GM12878 (cell line): Measurements from ENCODE around the gene ALDH1L2. TPM values are rescaled to one million over a fixed set of nuclear protein-coding genes. Genes with fewer than 3 reads are reported as not detected.

Experiments used
- ATAC-seq: fragments of 200-7000 bp; cut with Tn5 transposase; 3 replicates; pipeline ENCODE4 v1.9.1; 2020; ENCODE audit warnings: mild to moderate bottlenecking, moderate library complexity
- BruUV-seq: library from RNA; stranded (reverse); fragments of 400-500 nt; replicated peaks from 2 replicates; lab custom pipeline; 2021; lab: Mats Ljungman, UMichigan
- CTCF ChIA-PET: fragments of 300-600 bp; sonication (Branson Sonifier 250); formaldehyde crosslinking; extraction: SDS; loops from one replicate; lab custom pipeline; 2021; ENCODE audit warnings: inconsistent platforms; lab: Yijun Ruan, JAX
- POLR2A ChIA-PET: fragments of 350-600 bp; formaldehyde crosslinking; extraction: SDS; loops from one replicate; lab custom pipeline; 2021; ENCODE audit warnings: inconsistent platforms; lab: Charles Lee
- RAD21 ChIA-PET: fragments of 300-600 bp; sonication (Branson Sonifier 250); formaldehyde crosslinking; loops from one replicate; lab custom pipeline; 2023; ENCODE audit warnings: antibody characterized with exemption; ENCODE audit not compliant: unreplicated experiment; lab: Charles Lee
- SMC1A ChIA-PET: fragments of 300-600 bp; sonication (Branson Sonifier 250); formaldehyde crosslinking; loops from one replicate; lab custom pipeline; 2023; ENCODE audit not compliant: unreplicated experiment, uncharacterized antibody; lab: Charles Lee
- DNase-seq: peaks from one replicate; pipeline ENCODE4 v3.0.0-alpha.2; 2011; ENCODE audit warnings: low read depth, low spot score
- FAIRE-seq: peaks from 3 replicates; lab custom pipeline; 2011; peaks lifted over from hg19 to GRCh38; lab: Jason Lieb, UNC
- H2AFZ ChIP-seq: 2 replicates; pipeline ENCODE4 v1.6.0; 2011; ENCODE audit warnings: low read depth, low read length, control low read depth; ENCODE audit not compliant: control insufficient read depth
- H3K27ac ChIP-seq: 2 replicates; pipeline ENCODE4 v1.5.1; 2011; ENCODE audit warnings: control low read depth; ENCODE audit not compliant: control insufficient read depth, insufficient read depth
- H3K27me3 ChIP-seq, 2 experiments: replicated peaks in 1 of 2; 2 replicates each; pipeline versions ENCODE4 v1.6.0 to v1.6.1; 2011; ENCODE audit warnings: low read length in 1 of 2; ENCODE audit not compliant: control insufficient read depth in 2 of 2, insufficient read depth in 2 of 2
- H3K36me3 ChIP-seq, 2 experiments: 2 replicates each; pipeline ENCODE4 v1.5.1; 2011; ENCODE audit warnings: low read length in 1 of 2; ENCODE audit not compliant: control insufficient read depth in 2 of 2, insufficient read depth in 2 of 2
- H3K4me1 ChIP-seq: 2 replicates; pipeline ENCODE4 v1.6.1; 2011; ENCODE audit warnings: mild to moderate bottlenecking, low read length, moderate library complexity, mixed read lengths; ENCODE audit not compliant: control insufficient read depth, insufficient read depth
- H3K4me2 ChIP-seq: 2 replicates; pipeline ENCODE4 v1.6.0; 2011; ENCODE audit warnings: control low read depth; ENCODE audit not compliant: control insufficient read depth, insufficient read depth
- H3K4me3 ChIP-seq: fragments of 200-600 bp; sonication (generic); 2 replicates; pipeline ENCODE4 v1.5.1; 2016
- H3K79me2 ChIP-seq: 2 replicates; pipeline ENCODE4 v1.6.0; 2011; ENCODE audit warnings: low read length; ENCODE audit not compliant: control insufficient read depth, insufficient read depth
- H3K9ac ChIP-seq: 2 replicates; pipeline ENCODE4 v1.8.0; 2011; ENCODE audit warnings: low read length, control low read depth, mixed read lengths; ENCODE audit not compliant: control insufficient read depth, insufficient read depth
- H3K9me3 ChIP-seq: replicated peaks from 3 replicates; pipeline ENCODE4 v1.5.1; 2011; ENCODE audit warnings: mild to moderate bottlenecking, low read length; ENCODE audit not compliant: control insufficient read depth, insufficient read depth
- H4K20me1 ChIP-seq: 2 replicates; pipeline ENCODE4 v1.6.0; 2011; ENCODE audit not compliant: control insufficient read depth, insufficient read depth
- ATF7 ChIP-seq: fragments of 450-650 bp; IDR thresholded peaks from 2 replicates; pipeline ENCODE4 v1.6.1; 2016; ENCODE audit warnings: low read depth, mild to moderate bottlenecking
- CBFB ChIP-seq: IDR thresholded peaks from 2 replicates; pipeline ENCODE4 v1.6.1; 2016; ENCODE audit warnings: antibody characterized with exemption, low read depth
- EP300 ChIP-seq, 2 experiments: fragments of 150-350 bp in 1 of 2; IDR thresholded peaks; 2 replicates each; pipeline ENCODE4 v1.6.1; 2011 to 2012; ENCODE audit warnings: low read depth in 2 of 2, low read length in 2 of 2, borderline replicate concordance in 1 of 2, improper control_type of control experiment in 1 of 2, inconsistent platforms in 1 of 2; ENCODE audit not compliant: control insufficient read depth in 1 of 2
- ETV6 ChIP-seq, 2 experiments: fragments of 450-650 bp in 1 of 2; IDR thresholded peaks in 1 of 2; conservative IDR thresholded peaks in 1 of 2; 2 replicates each; pipeline ENCODE4 v1.6.1; 2014; ENCODE audit warnings: antibody characterized with exemption in 1 of 2, borderline replicate concordance in 1 of 2, low read depth in 1 of 2, mild to moderate bottlenecking in 1 of 2, moderate library complexity in 1 of 2
- FOXM1 ChIP-seq: IDR thresholded peaks from 2 replicates; pipeline ENCODE4 v1.6.1; 2012; ENCODE audit warnings: low read depth, mild to moderate bottlenecking, inconsistent platforms, low read length, moderate library complexity
- IKZF1 ChIP-seq: fragments of 450-650 bp; conservative IDR thresholded peaks from 2 replicates; pipeline ENCODE4 v1.6.1; 2017; ENCODE audit warnings: antibody characterized with exemption, mild to moderate bottlenecking
- JUNB ChIP-seq: IDR thresholded peaks from 2 replicates; pipeline ENCODE4 v1.6.1; 2016; ENCODE audit warnings: antibody characterized with exemption, mild to moderate bottlenecking
- MTA2 ChIP-seq: fragments of 450-650 bp; IDR thresholded peaks from 2 replicates; pipeline ENCODE4 v1.6.1; 2016; ENCODE audit warnings: low read depth, mild to moderate bottlenecking, moderate library complexity
- MYC ChIP-seq: IDR thresholded peaks from 2 replicates; pipeline ENCODE4 v1.6.1; 2011; ENCODE audit warnings: mild to moderate bottlenecking, low read length, moderate library complexity, inconsistent platforms; ENCODE audit not compliant: insufficient read depth, insufficient replicate concordance, insufficient read length, severe bottlenecking
- NFIC ChIP-seq: IDR thresholded peaks from 2 replicates; pipeline ENCODE4 v1.6.1; 2012; ENCODE audit warnings: low read depth, mild to moderate bottlenecking, inconsistent platforms, low read length, moderate library complexity
- PML ChIP-seq: IDR thresholded peaks from 2 replicates; pipeline ENCODE4 v1.6.1; 2012; ENCODE audit warnings: low read length, inconsistent platforms
- POLR2AphosphoS5 ChIP-seq: IDR thresholded peaks from 2 replicates; pipeline ENCODE4 v1.6.1; 2011; ENCODE audit warnings: mild to moderate bottlenecking, low read length, inconsistent platforms
- TAF1 ChIP-seq: IDR thresholded peaks from 2 replicates; pipeline ENCODE4 v1.6.1; 2011; ENCODE audit warnings: mild to moderate bottlenecking, low read depth, low read length, borderline replicate concordance
- TBL1XR1 ChIP-seq: IDR thresholded peaks from 2 replicates; pipeline ENCODE4 v1.6.1; 2012; ENCODE audit warnings: low read depth, low read length, improper control_type of control experiment
- YY1 ChIP-seq: IDR thresholded peaks from 2 replicates; pipeline ENCODE4 v1.6.1; 2011; ENCODE audit warnings: low read depth, mild to moderate bottlenecking, low read length
- ZZZ3 ChIP-seq: IDR thresholded peaks from 2 replicates; pipeline ENCODE4 v1.6.1; 2011; ENCODE audit warnings: low read depth; ENCODE audit not compliant: control insufficient read depth, insufficient read length
- WGBS: methylation state at CpG from one replicate; pipeline ENCODE4 v1.1.6; 2016; ENCODE audit warnings: low lambda C conversion rate; ENCODE audit not compliant: insufficient replicate concordance, insufficient coverage; ENCODE audit errors: missing lambda C conversion rate; 5-methylcytosine and 5-hydroxymethylcytosine counted together
- in situ Hi-C: fragments of 300-500 bp; cut with MboI; formaldehyde crosslinking; loops from 9 replicates; pipeline ENCODE4 v1.14.3; 2018; ENCODE audit warnings: mixed read lengths
- intact Hi-C: fragments of 100-400 bp; cut with micrococcal nuclease; formaldehyde crosslinking; loops from one replicate; pipeline ENCODE4 v1.14.2; 2022; ENCODE audit not compliant: unreplicated experiment
- polyA plus RNA-seq, 11 experiments: library from polyadenylated mRNA; depleted of rRNA in 4 of 11; unstranded in 6 of 11; stranded (reverse) in 5 of 11; fragments of >200 nt; fragmentation: Nextera tagmentation in 4 of 11; fragmentation: Illumina TruSeq in 1 of 11; extraction: Ambion mirVana in 4 of 11; extraction: Trizol in 1 of 11; gene quantifications; 1 replicate in 1 of 11; 2 replicates in 10 of 11; pipeline versions ENCODE4 v1.2.1 to v1.2.3, GENCODE V29; 2011 to 2016; ENCODE audit warnings: inconsistent platforms in 2 of 11, missing spikeins in 2 of 11, low read depth in 1 of 11
- total RNA-seq, 4 experiments: library from RNA; depleted of rRNA in 3 of 4; stranded (reverse); fragments of >200 nt in 3 of 4; fragmentation: Illumina TruSeq in 1 of 4; extraction: Trizol in 1 of 4; gene quantifications; 2 replicates each; pipeline versions ENCODE4 v1.2.1 to v1.2.3, GENCODE V29; 2013 to 2021
- TF ChIP-seq, protein P1 (sequence below): fragments of 450-650 bp; IDR thresholded peaks from 2 replicates; pipeline ENCODE4 v1.6.1; 2017; ENCODE audit warnings: mild to moderate bottlenecking, low read depth, inconsistent platforms; ENCODE audit not compliant: poor library complexity, severe bottlenecking
- TF ChIP-seq, protein P2 (sequence below): fragments of 450-650 bp; IDR thresholded peaks from 2 replicates; pipeline ENCODE4 v1.6.1; 2016; ENCODE audit warnings: mild to moderate bottlenecking
- TF ChIP-seq, protein P3 (sequence below): IDR thresholded peaks from 2 replicates; pipeline ENCODE4 v1.6.1; 2011; ENCODE audit warnings: low read depth, mild to moderate bottlenecking, low read length, moderate library complexity, borderline replicate concordance; ENCODE audit errors: extremely low read depth

Gene ALDH1L2
- total and polyA plus RNA-seq, 10 of the 15 experiments (the other 5 are each of a cell fraction or from before 2014, with no cell fraction given), result 0.15 to 13.7 (median 8.5) TPM

DNA sequence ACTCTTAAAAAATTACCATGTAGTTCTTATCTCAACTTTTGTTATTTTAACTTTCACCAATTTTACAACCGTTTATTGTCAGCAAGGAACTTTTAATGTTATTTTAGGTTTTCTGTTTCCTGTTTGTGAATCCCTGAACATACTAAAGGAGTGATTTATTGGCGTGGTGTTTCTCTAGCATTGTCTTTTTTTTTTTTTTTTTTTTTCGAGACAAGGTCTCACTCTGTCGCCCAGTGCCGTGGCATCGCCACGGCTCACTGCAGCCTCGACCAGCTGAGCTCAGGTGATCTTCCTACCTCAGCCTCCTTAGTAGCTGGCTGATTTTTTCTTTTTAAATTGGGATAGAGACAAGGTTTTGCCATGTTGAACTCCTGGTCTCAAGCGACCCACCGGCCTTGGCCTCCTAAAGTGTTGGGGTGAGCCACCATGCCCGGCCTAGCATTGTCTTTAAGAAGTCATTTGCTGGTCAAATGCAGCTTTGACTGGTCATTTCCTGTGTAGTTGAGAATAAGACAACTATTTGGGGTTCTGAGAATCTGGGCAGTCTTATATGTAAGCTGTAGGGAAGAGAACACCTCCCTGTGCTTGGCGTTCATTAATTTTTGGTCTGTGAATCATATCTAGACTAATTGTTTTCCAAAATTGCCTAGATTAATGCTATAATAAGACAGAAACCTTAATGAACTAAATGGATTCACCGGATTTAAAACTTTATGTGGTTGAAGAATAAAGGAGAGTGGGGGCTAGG is 25.4 kb upstream of the ALDH1L2 start:
- ChIA-PET SMC1A (interaction anchor here (0.7 to 1.3 kb wide), 5 partner anchors 10 to 1045 kb away, joined by 3 to 5 read pairs (median 3); partner anchors contain the start of gene HCFC2), CTCF (no interaction called here), POLR2A (interaction anchor here (0.6 to 0.7 kb wide), 3 partner anchors 10 to 972 kb away, joined by 3 to 10 read pairs (median 3); no protein-coding TSS in a partner anchor), RAD21 (no interaction called here)
- FAIRE-seq (peak; percentile 47), DNase-seq (peak; percentile 51), ATAC-seq (peak; percentile 58)
- peaks cover 4% of the 10 kb centered on the region; the same call in 1 of the 2 replicates for H3K4me1 ChIP-seq
- H2AFZ ChIP-seq, result no peak overlapping the region
- H3K79me2 ChIP-seq, result peaks cover 65% of the 10 kb centered on the region
- peaks cover 0 to 6% of the 10 kb centered on the region in 2 experiments; a peak in 1 of 4 replicates for H3K36me3 ChIP-seq
- intact Hi-C loops (loop anchor here (10.0 kb wide), 1 partner anchor 645 kb away; no protein-coding TSS in a partner anchor), in situ Hi-C loops (no loop called here)
- peaks cover 4% of the 10 kb centered on the region; the same call in 2 of the 3 replicates for H3K9me3 ChIP-seq
- H3K9ac ChIP-seq, result peak overlapping the region; percentile 85
- no peaks in the 10 kb centered on the region for H3K27me3 ChIP-seq
- H3K4me2 ChIP-seq, result peak overlapping the region; percentile 61
- 0% methylated on average over 12 of the region's 13 CpGs for WGBS
- H3K4me3 ChIP-seq, result peak overlapping the region; percentile 88
- BruUV-seq, result no TSS peak
- H4K20me1 ChIP-seq, result no peaks in the 10 kb centered on the region
- peak overlapping the region; percentile 88 for H3K27ac ChIP-seq
- TF ChIP-seq PML (peak; percentile 54; the same call in 1 of the 2 replicates), IKZF1 (0 out of 2 replicates have a peak, but pooled peaks have one; percentile 40), TBL1XR1 (0 out of 2 replicates have a peak, but pooled peaks have one; percentile 31), JUNB (peak; percentile 79), POLR2AphosphoS5 (peak; percentile 55; the same call in 1 of the 2 replicates), MTA2 (peak; percentile 58), CBFB (no peak), ETV6 (conservative IDR thresholded peaks at IDR 0.05 in 1 of 2, IDR thresholded peaks at IDR 0.05 in 1 of 2; ENCODE audit: borderline replicate concordance in 1 of 2, low read depth in 1 of 2) (0 out of 4 replicates have a peak, but pooled peaks of 1 of the 2 experiments have one; percentile 43), EP300 (IDR thresholded peaks at IDR 0.05; ENCODE audit: borderline replicate concordance in 1 of 2, control insufficient read depth in 1 of 2, low read depth in 2 of 2, low read length in 2 of 2) (peak in 1 of 2 experiments; percentile 50; a peak in 1 of 4 replicates), MYC (no peak), ATF7 (no peak), YY1 (peak; percentile 44; the same call in 1 of the 2 replicates), NFIC (peak; percentile 76), FOXM1 (peak; percentile 48; the same call in 1 of the 2 replicates), TAF1 (0 out of 2 replicates have a peak, but pooled peaks have one; percentile 18), ZZZ3 (no peak)
- TF ChIP-seq, protein P1, sequence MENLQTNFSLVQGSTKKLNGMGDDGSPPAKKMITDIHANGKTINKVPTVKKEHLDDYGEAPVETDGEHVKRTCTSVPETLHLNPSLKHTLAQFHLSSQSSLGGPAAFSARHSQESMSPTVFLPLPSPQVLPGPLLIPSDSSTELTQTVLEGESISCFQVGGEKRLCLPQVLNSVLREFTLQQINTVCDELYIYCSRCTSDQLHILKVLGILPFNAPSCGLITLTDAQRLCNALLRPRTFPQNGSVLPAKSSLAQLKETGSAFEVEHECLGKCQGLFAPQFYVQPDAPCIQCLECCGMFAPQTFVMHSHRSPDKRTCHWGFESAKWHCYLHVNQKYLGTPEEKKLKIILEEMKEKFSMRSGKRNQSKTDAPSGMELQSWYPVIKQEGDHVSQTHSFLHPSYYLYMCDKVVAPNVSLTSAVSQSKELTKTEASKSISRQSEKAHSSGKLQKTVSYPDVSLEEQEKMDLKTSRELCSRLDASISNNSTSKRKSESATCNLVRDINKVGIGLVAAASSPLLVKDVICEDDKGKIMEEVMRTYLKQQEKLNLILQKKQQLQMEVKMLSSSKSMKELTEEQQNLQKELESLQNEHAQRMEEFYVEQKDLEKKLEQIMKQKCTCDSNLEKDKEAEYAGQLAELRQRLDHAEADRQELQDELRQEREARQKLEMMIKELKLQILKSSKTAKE, result peak; percentile 36
- TF ChIP-seq, protein P2, sequence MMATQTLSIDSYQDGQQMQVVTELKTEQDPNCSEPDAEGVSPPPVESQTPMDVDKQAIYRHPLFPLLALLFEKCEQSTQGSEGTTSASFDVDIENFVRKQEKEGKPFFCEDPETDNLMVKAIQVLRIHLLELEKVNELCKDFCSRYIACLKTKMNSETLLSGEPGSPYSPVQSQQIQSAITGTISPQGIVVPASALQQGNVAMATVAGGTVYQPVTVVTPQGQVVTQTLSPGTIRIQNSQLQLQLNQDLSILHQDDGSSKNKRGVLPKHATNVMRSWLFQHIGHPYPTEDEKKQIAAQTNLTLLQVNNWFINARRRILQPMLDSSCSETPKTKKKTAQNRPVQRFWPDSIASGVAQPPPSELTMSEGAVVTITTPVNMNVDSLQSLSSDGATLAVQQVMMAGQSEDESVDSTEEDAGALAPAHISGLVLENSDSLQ, result 0 out of 2 replicates have a peak, but pooled peaks have one; percentile 6
- TF ChIP-seq, protein P3, sequence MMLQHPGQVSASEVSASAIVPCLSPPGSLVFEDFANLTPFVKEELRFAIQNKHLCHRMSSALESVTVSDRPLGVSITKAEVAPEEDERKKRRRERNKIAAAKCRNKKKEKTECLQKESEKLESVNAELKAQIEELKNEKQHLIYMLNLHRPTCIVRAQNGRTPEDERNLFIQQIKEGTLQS, result no peak
